ENCODE data around the gene SERPINB10.

The SERPINB10 gene, protein sequence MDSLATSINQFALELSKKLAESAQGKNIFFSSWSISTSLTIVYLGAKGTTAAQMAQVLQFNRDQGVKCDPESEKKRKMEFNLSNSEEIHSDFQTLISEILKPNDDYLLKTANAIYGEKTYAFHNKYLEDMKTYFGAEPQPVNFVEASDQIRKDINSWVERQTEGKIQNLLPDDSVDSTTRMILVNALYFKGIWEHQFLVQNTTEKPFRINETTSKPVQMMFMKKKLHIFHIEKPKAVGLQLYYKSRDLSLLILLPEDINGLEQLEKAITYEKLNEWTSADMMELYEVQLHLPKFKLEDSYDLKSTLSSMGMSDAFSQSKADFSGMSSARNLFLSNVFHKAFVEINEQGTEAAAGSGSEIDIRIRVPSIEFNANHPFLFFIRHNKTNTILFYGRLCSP

DNA sequence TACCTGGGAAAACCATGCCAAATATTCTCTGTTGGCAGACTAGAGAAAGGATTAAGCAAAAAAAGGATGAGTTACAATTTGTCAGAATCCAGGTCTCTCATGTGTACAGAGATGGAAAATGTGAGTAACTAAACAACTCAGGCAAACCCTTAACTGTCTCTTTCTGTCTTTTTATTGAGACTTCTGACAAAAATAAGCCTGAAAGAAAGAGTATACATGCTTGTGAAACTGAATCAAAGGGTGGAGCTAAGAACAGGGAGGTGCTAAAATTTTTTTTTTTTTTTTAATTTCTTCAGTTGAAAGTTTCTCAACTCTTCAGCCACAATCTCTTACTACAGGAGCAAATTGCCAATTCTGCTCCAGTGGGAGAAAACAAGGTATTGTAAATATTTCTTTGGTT lies at the start of gene SERPINB10:
SERPINB10 (plus strand) TSS at position 295 of the 400 bp plus-strand sequence. CDS start 7,553 bp downstream, outside the sequence.
- Histone ChIP-seq H3K4me1 (ENCODE audit: control insufficient read depth in 1 of 2, insufficient read depth in 2 of 2, low read length in 2 of 2) (no peaks in the 10 kb centered on the region), H3K27ac (ENCODE audit: low read length) (no peak within 1 kb of the TSS), H3K9me3 (ENCODE audit: control insufficient read depth in 1 of 2, low read length in 2 of 2) (no peaks in the 10 kb centered on the region), H3K4me3 (ENCODE audit: low read depth in 1 of 2, low read length in 2 of 2) (no peak within 1 kb of the TSS), H3K36me3 (ENCODE audit: control insufficient read depth in 1 of 2, insufficient read depth in 2 of 2, low read length in 2 of 2) (no peaks in the 10 kb centered on the region), H3K27me3 (ENCODE audit: low read depth, low read length) (no peaks in the 10 kb centered on the region)

GRCh38 chr18:63858456-63858855 lies 49.3 kb upstream of the SERPINB10 start:
- Histone ChIP-seq H3K9me3 (ENCODE audit: control insufficient read depth in 1 of 2, low read length in 2 of 2) (no peaks in the 10 kb centered on the region), H3K27me3 (ENCODE audit: low read depth, low read length) (no peaks in the 10 kb centered on the region), H3K27ac (ENCODE audit: low read length) (no peak overlapping the region), H3K4me1 (ENCODE audit: control insufficient read depth in 1 of 2, insufficient read depth in 2 of 2, low read length in 2 of 2) (no peaks in the 10 kb centered on the region), H3K4me3 (ENCODE audit: low read depth in 1 of 2, low read length in 2 of 2) (no peak overlapping the region), H3K36me3 (ENCODE audit: control insufficient read depth in 1 of 2, insufficient read depth in 2 of 2, low read length in 2 of 2) (no peaks in the 10 kb centered on the region)

GRCh38 chr18:63859781-63860475 lies 47.8 kb upstream of the SERPINB10 start:
- no peaks in the 10 kb centered on the region for H3K27me3 ChIP-seq (ENCODE audit: low read depth, low read length)
- H3K36me3 ChIP-seq (ENCODE audit: control insufficient read depth in 1 of 2, insufficient read depth in 2 of 2, low read length in 2 of 2), result no peaks in the 10 kb centered on the region
- H3K9me3 ChIP-seq (ENCODE audit: control insufficient read depth in 1 of 2, low read length in 2 of 2), result no peaks in the 10 kb centered on the region
- H3K4me3 ChIP-seq (ENCODE audit: low read depth in 1 of 2, low read length in 2 of 2), result no peak overlapping the region
- no peak overlapping the region for H3K27ac ChIP-seq (ENCODE audit: low read length)
- H3K4me1 ChIP-seq (ENCODE audit: control insufficient read depth in 1 of 2, insufficient read depth in 2 of 2, low read length in 2 of 2), result no peaks in the 10 kb centered on the region

DNA sequence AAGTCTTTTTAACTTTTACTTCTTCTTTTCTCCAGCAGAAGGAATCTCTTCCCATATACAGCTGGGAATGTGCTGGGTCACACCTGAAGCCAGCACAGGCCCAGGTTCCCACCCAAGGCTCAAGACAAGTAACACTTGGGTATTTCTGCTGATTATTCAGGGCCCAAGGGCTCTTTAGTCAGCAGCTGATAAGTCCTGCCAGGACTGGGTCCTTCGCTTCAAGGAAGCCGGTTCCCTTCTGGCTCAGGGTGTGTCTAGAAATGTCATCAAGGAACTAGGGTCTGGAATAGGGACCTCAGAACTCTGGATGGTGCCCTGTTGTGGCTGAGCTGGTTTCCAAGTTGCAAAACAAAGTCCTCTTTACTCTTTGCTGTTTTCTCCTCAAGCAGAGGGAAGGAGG lies 47.2 kb upstream of the SERPINB10 start:
- no peaks in the 10 kb centered on the region for H3K4me1 ChIP-seq (ENCODE audit: control insufficient read depth in 1 of 2, insufficient read depth in 2 of 2, low read length in 2 of 2)
- no peak overlapping the region for H3K27ac ChIP-seq (ENCODE audit: low read length)
- no peaks in the 10 kb centered on the region for H3K27me3 ChIP-seq (ENCODE audit: low read depth, low read length)
- no peaks in the 10 kb centered on the region for H3K9me3 ChIP-seq (ENCODE audit: control insufficient read depth in 1 of 2, low read length in 2 of 2)
- no peaks in the 10 kb centered on the region for H3K36me3 ChIP-seq (ENCODE audit: control insufficient read depth in 1 of 2, insufficient read depth in 2 of 2, low read length in 2 of 2)
- H3K4me3 ChIP-seq (ENCODE audit: low read depth in 1 of 2, low read length in 2 of 2), result no peak overlapping the region

DNA sequence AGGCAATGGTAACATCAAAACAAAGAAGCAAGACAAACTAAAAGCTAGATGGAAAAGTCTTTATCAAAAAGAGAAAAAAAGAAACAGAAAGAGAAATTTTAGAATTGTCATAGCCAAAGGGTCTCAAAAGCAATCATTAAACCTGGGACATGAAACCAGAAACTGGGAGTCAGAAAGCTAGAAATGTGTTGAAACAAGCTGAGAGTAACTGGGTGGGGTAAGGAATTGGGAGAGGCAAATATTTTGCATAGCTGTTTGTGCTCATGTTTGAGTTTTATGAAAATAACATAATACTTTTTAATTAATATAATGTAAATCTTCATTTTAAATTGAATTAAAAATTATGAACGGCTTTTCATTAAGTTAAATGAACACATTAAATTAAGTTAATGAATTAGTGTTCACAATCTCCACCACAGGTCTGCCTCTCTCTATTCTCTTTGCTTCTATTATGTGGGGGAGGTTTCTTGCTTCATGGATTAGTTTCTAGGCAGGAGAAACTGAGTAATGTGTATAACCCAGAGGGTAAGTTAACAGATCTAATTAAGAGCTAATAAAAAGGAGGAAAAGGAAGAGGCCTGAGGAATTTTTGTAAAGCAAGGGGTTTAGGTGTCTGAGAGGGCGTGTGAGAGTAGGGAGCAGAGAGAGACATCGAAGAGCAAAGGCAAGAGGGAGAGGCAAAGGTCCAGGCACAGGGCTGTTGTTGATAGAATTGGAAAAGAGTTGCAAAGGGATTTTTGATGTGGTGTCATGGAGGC lies 40.2 kb upstream of the SERPINB10 start:
- Histone ChIP-seq H3K4me3 (ENCODE audit: low read depth in 1 of 2, low read length in 2 of 2) (no peak overlapping the region), H3K4me1 (ENCODE audit: control insufficient read depth in 1 of 2, insufficient read depth in 2 of 2, low read length in 2 of 2) (no peaks in the 10 kb centered on the region), H3K27ac (ENCODE audit: low read length) (no peak overlapping the region)

DNA sequence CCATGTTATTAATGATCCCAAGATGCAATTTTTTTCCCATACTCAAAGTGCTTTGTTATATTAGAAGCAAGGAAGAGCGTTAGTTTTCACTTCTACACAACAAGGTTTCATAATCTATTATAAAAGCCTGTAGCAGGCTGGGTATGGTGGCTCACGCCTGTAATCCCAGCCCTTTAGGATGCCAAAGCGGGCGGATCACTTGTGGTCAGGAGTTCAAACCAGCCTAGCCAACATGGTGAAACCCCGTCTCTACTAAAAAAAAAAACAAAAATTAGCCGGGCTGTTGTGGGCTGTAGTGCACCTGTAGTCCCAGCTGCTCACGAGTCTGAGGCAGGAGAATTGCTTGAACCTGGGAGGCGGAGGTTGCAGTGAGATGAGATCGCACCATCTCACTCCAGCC lies 39.2 kb upstream of the SERPINB10 start:
- Histone ChIP-seq H3K27ac (ENCODE audit: low read length) (no peak overlapping the region), H3K36me3 (ENCODE audit: control insufficient read depth in 1 of 2, insufficient read depth in 2 of 2, low read length in 2 of 2) (no peaks in the 10 kb centered on the region), H3K4me3 (ENCODE audit: low read depth in 1 of 2, low read length in 2 of 2) (no peak overlapping the region), H3K27me3 (ENCODE audit: low read depth, low read length) (no peaks in the 10 kb centered on the region), H3K9me3 (ENCODE audit: control insufficient read depth in 1 of 2, low read length in 2 of 2) (no peaks in the 10 kb centered on the region), H3K4me1 (ENCODE audit: control insufficient read depth in 1 of 2, insufficient read depth in 2 of 2, low read length in 2 of 2) (no peaks in the 10 kb centered on the region)

More for the DNA sequence above, 40.2 kb upstream of the SERPINB10 start:
- Histone ChIP-seq H3K36me3 (ENCODE audit: control insufficient read depth in 1 of 2, insufficient read depth in 2 of 2, low read length in 2 of 2) (no peaks in the 10 kb centered on the region), H3K9me3 (ENCODE audit: control insufficient read depth in 1 of 2, low read length in 2 of 2) (no peaks in the 10 kb centered on the region), H3K27me3 (ENCODE audit: low read depth, low read length) (no peaks in the 10 kb centered on the region)

GRCh38 chr18:63869374-63869773 lies 38.4 kb upstream of the SERPINB10 start:
- no peaks in the 10 kb centered on the region for H3K4me1 ChIP-seq (ENCODE audit: control insufficient read depth in 1 of 2, insufficient read depth in 2 of 2, low read length in 2 of 2)
- H3K36me3 ChIP-seq (ENCODE audit: control insufficient read depth in 1 of 2, insufficient read depth in 2 of 2, low read length in 2 of 2), result no peaks in the 10 kb centered on the region
- H3K27ac ChIP-seq (ENCODE audit: low read length), result no peak overlapping the region
- no peak overlapping the region for H3K4me3 ChIP-seq (ENCODE audit: low read depth in 1 of 2, low read length in 2 of 2)
- no peaks in the 10 kb centered on the region for H3K27me3 ChIP-seq (ENCODE audit: low read depth, low read length)
- H3K9me3 ChIP-seq (ENCODE audit: control insufficient read depth in 1 of 2, low read length in 2 of 2), result no peaks in the 10 kb centered on the region

DNA sequence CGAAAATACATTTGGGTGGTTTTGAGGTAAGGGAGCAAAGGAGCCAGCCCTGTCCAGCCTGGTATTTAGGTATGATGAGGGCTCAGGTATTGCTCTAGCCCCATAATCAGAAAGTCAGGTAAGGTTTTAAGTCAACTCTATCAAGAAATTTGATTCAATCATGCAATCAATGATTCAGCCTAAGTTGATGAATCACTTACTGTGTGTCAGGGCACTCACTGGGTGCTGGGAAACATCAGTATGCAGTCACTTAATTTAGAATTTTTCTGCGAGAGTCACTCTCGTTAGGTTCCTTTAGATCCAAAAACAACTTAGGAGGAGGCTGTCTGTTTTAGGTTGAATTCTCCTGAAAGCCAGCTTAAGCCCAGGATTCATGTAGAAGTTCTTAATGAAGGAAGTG lies 37.9 kb upstream of the SERPINB10 start:
- Histone ChIP-seq H3K4me1 (ENCODE audit: control insufficient read depth in 1 of 2, insufficient read depth in 2 of 2, low read length in 2 of 2) (no peaks in the 10 kb centered on the region), H3K27me3 (ENCODE audit: low read depth, low read length) (no peaks in the 10 kb centered on the region), H3K4me3 (ENCODE audit: low read depth in 1 of 2, low read length in 2 of 2) (no peak overlapping the region), H3K27ac (ENCODE audit: low read length) (no peak overlapping the region), H3K36me3 (ENCODE audit: control insufficient read depth in 1 of 2, insufficient read depth in 2 of 2, low read length in 2 of 2) (no peaks in the 10 kb centered on the region), H3K9me3 (ENCODE audit: control insufficient read depth in 1 of 2, low read length in 2 of 2) (no peaks in the 10 kb centered on the region)

- Histone ChIP-seq H3K4me3 (ENCODE audit: low read depth in 1 of 2, low read length in 2 of 2) (no peak overlapping the region), H3K36me3 (ENCODE audit: control insufficient read depth in 1 of 2, insufficient read depth in 2 of 2, low read length in 2 of 2) (no peaks in the 10 kb centered on the region), H3K9me3 (ENCODE audit: control insufficient read depth in 1 of 2, low read length in 2 of 2) (no peaks in the 10 kb centered on the region), H3K27me3 (ENCODE audit: low read depth, low read length) (no peaks in the 10 kb centered on the region), H3K27ac (ENCODE audit: low read length) (no peak overlapping the region), H3K4me1 (ENCODE audit: control insufficient read depth in 1 of 2, insufficient read depth in 2 of 2, low read length in 2 of 2) (no peaks in the 10 kb centered on the region)
Observed at GRCh38 chr18:63871836-63872235, 35.9 kb upstream of the SERPINB10 start.

DNA sequence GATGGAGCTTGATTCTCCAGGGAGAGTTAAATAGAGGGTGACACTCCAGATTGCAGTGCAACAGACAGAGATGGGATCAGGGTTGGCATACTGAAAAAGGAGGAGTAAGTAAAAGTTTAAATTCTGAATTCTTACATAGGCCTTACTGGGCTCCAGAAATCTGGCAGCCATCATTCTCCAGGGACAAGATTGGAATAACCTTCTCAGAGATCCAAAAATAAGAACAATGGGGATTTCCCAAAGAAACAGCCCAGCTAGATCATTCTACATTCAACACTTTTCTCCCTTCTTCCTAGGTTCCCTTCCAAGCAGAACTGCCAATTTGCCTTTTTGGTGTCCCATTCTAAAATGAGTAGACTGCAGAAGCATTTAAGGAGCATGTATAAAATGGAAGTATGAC lies 35.2 kb upstream of the SERPINB10 start:
- no peak overlapping the region for H3K27ac ChIP-seq (ENCODE audit: low read length)
- H3K27me3 ChIP-seq (ENCODE audit: low read depth, low read length), result no peaks in the 10 kb centered on the region
- no peaks in the 10 kb centered on the region for H3K4me1 ChIP-seq (ENCODE audit: control insufficient read depth in 1 of 2, insufficient read depth in 2 of 2, low read length in 2 of 2)
- no peak overlapping the region for H3K4me3 ChIP-seq (ENCODE audit: low read depth in 1 of 2, low read length in 2 of 2)
- H3K36me3 ChIP-seq (ENCODE audit: control insufficient read depth in 1 of 2, insufficient read depth in 2 of 2, low read length in 2 of 2), result no peaks in the 10 kb centered on the region
- no peaks in the 10 kb centered on the region for H3K9me3 ChIP-seq (ENCODE audit: control insufficient read depth in 1 of 2, low read length in 2 of 2)

DNA sequence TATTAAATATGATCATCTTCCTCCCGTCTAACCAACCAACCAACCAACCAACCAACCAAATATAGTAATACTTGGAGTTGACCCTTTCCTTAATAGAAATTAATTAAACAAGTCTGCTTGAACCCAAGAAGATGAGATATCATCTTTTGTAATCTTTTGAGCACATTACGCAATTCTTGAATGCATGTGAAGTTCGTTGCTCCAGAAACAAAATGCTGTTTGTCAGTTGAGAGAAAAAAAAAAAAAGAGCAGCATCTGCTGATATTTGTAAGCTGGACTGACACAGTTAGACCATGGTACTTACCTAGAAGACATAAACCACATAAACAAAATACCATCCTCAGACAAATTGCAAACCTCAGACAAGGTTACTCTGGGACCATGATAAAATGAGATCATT lies 29.4 kb upstream of the SERPINB10 start:
- Histone ChIP-seq H3K27me3 (ENCODE audit: low read depth, low read length) (no peaks in the 10 kb centered on the region), H3K4me3 (ENCODE audit: low read depth in 1 of 2, low read length in 2 of 2) (no peak overlapping the region), H3K36me3 (ENCODE audit: control insufficient read depth in 1 of 2, insufficient read depth in 2 of 2, low read length in 2 of 2) (no peaks in the 10 kb centered on the region), H3K9me3 (ENCODE audit: control insufficient read depth in 1 of 2, low read length in 2 of 2) (no peaks in the 10 kb centered on the region), H3K27ac (ENCODE audit: low read length) (no peak overlapping the region), H3K4me1 (ENCODE audit: control insufficient read depth in 1 of 2, insufficient read depth in 2 of 2, low read length in 2 of 2) (no peaks in the 10 kb centered on the region)

Measured in muscle layer of duodenum (tissue), 2 donors.